HG03571 (cell line): ENCODE measurements around the gene ARID1B.
A peak's percentile ranks its signal among the peaks of the same experiment; 100 is the strongest.

ENCODE experiments used
- ATAC-seq: cut with Tn5 transposase; IDR thresholded peaks from one replicate; pipeline ENCODE4 v1.9.1; 2021; ENCODE audit not compliant: unreplicated experiment

Gene ARID1B

DNA sequence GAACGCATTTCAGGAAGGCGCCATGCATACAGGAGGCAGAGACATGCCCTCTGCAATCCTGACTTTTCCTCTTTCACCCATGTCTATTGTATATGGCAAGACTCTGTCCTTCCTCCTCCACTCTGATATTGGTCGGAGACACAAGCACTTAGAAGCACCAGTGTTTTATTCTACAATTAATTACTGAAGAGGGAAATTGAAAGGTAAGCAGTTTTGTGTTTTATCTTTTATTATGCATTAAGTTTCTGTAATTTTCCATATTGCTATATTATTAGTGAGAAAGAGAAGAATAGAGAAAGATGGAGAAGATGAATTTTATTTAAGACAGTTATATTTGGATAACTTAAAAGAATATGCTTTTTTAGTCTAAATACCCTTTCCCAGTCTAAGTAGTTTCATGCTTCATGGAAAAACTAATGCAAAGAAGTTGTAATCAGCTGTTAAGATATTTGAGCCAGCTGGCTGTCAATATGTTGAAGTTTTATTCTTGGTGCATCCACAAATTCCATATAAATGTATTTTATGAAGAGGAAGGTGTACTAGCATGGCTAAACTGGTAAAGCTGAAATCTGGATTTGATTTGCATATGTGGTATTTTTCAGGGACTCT, 13.6 kb downstream of the ARID1B start:
- no peak for ATAC-seq

DNA sequence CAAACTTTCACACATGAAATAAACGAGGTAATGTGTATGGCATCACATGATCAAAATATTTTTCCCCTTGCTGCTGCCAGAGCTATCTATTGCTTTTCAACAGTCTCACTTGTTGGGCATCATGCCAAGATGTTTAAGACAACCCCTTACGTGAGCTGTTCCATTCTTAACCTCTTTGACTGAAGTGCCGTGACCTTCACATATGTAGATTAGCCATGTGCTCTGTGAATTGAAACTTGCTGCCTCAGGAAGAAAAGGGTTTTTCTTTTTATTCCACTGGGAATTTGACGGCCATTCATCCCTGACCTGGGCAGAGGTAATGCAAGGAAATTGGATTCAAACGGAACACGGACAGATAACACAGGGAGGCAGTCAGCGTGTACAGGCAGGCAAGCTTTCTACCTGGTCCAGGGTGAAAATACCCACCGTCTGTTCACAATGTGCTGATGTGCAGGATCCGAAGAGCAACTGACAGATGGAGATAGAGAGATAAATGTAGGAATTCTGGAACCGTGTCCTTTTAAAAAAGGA, 14.2 kb downstream of the ARID1B start:
- peak; percentile 41 for ATAC-seq

DNA sequence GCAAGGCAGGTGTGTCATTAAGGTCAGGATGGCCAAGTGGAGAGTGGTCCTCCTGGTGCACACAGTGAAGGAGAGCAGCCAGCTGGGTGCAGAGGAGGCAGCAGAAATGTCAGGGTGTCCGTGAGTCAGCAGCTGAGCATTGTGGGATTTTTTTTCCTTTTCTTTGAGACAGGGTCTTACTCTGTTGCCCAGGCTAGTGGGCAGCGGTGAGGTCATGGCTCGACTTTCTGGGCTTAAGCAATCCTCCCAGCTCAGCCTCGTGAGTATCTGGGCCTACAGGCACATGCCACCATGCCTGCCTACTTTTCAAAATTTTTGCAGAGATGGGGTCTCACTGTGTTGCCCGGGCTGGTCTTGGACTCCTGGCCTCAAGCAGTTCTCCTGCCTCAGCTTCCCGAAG, 16.0 kb downstream of the ARID1B start:
- no peak for ATAC-seq

DNA sequence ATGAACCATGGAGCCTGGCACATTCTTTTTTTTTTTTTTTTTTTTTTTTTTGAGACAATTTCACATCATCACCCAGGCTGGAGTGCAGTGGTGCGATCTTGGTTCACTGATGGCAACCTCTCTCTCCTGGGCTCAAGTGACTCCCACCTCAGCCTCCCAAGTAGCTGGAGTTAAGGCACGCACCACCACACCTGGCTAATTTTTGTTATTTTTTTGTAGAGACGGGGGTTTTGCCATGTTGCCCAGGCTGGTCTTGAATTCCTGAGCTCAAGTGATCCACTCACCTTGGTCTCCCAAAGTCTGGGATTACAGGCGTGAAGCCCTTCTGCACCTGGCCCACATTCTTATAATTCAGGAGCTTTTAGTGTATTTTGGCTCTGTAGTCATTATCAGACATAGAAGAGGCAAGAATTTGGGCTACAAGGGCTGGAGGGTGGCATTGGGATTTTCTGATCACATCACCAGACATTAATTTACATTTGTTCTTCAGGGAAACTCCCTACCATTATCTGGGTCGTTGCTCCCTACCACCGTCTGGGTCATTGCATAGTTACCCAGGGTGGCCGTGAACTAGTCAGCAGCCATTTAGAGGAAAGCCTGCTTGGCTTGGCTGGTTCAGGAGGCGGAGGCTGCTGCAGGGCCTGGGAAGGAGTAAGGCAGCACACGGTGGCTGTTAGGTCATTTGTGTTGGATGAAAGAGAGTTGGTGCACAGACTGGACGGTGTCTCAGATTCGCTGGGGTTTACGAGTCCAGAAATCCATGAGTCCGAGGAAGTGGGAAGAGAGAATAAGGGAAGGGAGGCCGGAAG, 17.6 kb downstream of the ARID1B start:
- peak; percentile 55 for ATAC-seq

DNA sequence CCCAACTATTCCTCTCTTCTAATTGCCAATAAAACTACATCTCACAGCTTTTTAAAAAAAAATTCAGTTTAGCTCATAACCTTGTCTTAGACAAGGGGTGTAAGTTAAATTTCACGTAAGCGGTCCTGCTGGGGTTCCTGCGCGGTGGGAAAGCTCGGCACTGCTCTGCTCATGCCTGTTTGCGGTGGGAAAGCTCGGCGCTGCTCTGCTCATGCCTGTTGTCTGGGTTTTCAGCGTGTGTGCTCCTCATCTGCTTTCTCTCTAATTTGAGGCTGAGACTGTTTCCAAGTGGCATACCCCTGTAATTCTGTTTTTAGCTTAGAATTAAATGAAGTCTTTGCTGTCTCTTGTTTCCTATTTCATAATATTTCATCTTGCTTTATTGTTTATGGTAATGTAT, 18.6 kb downstream of the ARID1B start:
- no peak for ATAC-seq

DNA sequence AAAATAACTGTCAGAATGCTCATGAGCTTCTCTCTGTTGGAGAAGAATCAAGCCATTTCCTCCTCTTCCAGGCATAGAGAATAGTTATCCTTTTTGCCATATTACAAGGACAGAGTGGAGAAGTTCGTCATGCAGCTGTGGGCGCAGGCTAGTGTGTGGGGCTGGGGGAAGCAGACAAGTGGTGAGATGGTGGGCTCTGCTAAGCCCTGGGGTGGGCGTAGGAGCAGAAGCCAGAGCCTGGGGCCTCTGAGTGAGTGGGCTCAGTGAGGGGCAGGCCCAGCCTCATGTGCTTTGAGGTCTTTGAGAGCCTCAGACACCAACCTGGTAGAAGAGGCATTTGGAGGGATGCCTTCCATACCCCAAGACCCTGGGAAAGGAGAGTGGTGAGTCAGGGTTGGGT, 19.4 kb downstream of the ARID1B start:
- ATAC-seq, result no peak

DNA sequence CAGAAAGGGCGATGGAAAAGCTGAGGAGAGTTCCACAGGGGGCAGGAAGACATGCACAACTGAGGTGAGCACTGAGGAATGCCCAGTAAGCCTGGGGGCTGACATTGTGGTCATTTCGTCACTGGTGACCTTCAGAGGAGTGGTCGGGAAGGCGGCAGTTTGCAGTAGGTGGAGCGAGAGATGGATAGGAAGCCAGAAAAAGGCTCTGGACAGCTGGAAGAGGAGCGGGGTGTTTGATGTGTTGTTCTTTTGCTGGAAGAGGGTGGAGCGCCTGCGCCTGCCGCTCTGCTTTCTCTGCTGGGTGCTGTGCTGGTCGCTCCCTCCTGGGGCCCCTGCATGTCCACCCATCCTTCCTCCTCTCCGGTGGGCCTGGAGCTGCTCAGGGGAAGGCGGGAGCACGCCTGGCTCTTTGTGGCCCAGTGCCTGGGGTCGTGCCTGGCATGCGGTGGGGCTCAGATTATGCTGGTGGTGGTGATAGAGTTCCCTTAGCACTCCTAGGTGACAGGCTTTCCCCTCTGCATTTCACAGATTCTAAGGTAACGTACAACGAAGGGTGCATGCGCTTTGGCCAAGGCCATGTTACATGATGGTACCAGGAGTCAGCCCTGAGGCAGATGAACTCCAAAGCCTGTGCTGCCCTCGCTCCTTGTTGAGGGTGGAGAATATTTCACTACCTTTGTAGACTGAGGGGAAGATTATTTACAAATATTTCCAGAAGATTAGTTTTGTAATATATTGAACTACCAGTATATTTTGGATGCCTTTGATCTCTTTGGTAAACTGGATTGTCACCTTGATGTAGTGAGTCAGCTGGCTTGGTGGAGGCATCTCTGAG, 20.9 kb downstream of the ARID1B start:
- ATAC-seq, result no peak

DNA sequence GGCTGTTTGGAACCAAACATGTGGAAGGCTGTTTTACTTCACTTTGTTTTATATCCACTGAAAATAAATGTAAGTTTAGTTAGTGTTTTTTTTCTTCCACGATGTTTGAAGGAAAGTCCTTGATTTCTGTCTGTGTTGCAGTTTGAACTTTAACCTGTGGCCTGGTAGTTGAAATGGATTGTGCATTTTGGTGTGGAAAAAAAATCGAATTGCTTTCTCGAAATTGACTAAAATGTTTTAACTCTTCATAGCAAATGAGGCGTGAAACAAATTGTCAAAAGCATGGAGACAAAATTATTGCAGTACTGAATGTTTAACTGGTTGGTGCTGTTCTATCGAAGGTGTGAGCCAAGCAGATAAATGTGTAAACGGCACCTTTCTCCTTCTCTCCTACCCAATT, 24.5 kb downstream of the ARID1B start:
- ATAC-seq, result no peak

DNA sequence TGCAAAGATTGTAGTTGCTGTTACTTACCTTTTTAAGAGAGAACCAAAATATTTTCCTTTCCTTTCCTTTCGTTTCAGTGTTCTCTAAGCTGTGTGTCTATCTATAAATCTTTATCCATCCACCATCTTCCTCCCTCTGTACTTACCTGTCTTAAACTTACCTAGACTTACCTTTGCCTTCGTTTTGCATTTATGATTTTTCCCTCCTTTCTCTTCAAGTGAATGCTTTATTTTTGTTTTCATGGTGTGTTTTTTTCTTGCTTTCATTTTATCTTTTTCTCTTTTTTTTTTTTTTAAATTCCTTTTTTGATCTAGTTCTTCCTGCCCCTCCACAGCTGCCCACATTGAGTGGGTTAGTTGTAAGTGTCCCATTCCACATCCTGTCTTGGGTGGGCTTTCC, 26.2 kb downstream of the ARID1B start:
- no peak for ATAC-seq

DNA sequence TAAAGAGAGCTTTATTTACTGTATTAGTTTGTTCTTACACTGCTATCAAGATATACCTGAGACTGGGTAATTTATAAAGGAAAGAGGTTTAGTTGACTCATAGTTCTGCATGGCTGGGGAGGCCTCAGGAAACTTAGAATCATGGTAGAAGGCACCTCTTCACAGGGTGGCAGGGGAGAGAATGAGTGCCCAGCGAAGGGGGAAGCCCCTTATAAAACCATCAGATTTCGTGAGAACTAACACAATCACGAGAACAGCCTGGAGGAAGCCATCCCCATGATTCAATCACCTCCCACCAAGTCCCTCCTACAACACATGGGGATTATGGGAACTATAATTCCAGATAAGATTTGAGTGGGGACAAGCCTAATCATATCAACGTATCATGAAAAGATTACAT, 27.2 kb downstream of the ARID1B start:
- ATAC-seq, result no peak

DNA sequence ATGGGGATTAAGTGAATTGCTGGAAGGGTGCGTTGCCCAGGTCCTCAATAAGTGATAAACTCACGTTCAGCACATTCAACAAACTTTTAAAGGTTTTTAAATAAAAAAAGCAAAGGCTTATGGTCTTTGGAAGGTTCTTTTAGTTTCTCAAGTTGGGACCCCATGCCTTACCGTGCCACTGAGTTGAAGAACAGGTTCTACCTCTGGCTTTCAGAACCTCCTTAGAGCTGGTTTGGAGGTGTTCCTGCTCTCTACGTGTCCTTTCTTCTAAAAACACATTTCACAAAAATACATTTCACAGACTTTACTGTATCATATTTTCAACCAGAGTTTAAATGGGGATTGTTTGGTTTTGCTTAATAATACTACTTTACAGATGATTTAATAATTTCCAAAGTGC, 29.0 kb downstream of the ARID1B start:
- ATAC-seq, result no peak

DNA sequence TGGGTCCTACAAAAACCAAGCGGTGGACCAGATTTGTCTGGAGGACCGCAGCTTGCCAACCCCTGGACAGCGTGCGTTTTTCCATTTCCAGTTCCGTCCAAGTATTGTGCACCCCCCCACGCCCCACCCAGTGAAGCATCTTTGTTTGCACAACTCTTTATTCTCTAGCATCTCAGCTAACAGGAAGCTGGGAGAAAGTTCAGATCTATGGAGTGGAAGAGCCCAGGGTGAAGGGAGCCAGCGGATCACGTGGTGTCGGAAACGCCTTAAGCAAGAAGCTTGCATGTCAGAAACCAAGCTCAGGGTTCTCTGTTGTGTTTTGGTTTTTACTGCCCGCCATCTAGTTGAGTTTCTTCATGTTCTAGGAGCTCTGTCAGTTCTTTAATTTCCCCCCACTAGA, 29.9 kb downstream of the ARID1B start:
- no peak for ATAC-seq

DNA sequence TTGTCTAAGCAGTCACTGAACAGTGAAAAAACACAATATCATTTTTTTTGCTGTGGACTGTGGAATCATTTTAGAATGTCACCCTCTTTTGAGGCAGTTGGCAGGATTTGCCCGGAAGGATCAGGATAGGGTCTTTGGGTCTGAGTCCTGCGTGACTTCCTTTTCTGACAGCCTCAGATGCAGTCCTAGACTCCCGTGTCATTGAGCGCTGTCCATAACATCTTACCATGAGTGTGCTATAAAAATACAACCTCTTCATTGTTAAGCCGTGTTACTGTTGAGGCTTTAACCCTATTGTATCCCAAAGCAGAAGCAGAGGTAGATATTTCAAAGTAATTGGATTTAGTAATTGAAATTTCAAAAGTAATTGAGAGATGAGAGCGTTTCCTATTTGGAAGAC, 30.6 kb downstream of the ARID1B start:
- ATAC-seq, result no peak

DNA sequence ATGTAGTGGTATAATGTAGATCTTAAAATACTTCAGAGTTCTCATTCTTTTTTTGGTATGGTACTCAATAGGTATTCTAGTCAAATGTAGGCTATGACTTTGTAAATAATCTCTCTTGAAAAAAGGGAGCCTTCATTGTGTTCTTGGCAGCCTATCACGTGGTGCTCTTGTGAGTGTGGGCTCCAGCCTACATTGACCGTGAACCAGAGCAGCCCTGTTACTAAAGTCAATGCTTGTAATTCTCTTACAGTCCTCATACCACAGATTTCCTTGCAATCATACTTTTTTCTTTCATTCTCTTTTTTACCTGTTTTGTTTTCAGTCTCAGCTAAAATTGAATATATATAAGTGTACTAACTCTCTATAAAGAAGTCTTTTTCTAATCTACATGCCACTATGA, 31.1 kb downstream of the ARID1B start:
- peak; percentile 36 for ATAC-seq

DNA sequence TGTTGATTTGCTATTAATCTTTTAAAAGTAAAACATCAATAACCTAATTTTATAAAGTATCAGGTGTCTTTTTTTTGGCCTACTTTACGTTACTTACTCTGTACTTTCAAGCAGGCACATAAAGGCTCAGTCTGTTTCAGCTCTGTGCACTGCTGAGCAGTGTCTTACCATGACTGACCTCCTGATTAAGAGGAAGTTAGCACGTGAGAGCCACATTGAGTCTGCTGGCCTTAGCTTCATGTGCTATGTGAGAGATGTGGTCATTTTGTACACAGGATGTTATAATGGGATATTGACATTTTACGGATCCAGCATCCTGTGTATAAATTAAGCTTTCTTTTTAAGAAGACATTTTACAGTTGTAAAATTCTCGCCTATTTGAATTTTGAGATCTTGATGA, 31.9 kb downstream of the ARID1B start:
- peak; percentile 91 for ATAC-seq

DNA sequence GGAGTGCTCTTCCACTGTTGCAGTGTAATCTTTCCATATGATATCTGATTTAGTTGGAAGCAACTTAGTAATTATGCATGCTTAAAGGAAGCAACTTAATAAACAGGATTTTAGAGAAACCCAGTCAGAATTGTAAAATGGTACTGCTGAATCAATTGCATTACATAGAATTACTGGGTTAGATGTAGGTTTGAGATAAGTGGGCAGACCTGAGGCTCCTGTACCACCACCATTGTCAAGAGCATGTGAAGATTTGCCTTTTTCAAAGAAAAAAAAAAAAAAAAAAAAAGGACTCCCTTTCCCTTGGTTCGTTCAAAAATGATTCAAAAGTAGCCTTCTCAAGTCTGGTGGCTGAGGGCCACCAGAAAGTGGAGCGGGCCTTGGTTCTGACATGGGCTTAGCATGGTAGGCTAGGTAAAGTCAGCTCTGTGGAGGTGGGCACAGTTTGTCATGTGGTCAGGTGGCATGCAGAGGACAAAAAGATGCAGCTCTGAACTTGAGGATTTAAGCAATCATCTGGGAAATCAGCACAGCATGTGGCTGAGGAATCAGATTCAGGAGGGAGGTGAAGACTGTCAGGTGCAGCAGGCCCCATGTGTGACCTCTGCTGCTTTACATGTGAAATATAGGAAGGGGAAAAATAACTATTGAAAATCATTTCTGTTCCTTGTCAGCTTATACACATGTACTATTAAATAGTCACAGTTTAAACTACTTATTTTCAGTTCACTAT, 32.4 kb downstream of the ARID1B start:
- no peak for ATAC-seq

DNA sequence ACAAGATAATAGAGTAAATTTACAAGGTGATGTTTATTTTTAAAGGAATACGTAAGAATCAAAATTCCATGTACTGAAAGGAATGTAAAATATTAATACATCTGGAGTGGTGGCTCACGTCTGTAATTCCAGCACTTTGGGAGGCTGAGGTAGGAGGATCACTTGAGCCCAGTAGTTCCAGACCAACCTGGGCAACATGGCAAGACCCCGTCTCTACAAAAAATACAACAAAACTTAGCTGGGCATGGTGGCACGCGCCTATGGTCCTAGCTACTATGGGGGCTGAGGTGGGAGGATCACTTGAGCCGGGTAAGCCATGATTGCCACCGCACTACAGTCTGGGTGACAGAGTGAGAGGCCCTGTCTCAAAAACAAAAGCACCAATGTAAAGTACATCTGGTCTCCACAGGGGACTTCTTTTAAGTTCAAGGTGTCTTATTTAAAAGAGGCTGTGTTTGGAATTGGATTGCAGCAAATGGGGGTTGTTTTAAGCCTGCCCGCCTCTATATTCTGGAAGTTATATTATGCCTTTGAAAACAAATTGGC, 36.9 kb downstream of the ARID1B start:
- no peak for ATAC-seq

DNA sequence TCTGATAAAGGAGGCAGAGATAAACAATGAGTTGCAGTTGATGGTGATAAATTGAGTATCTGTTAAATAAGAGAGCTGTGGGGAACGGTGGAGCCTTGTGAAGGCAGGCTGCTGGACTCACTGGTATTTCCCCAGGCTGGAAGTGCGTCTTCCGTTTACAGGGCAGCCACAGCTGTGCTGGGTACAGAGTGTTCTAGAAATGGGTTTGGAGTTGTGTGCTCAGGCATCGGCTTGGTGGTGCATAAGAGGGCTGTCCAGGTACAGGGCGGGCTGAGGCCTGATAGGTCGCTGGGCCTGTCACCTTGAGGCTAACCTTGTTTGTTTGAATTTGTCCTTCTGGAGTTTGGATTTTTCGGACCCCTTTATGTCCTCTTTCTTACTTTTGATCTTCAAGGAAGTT, 39.3 kb downstream of the ARID1B start:
- ATAC-seq, result no peak

DNA sequence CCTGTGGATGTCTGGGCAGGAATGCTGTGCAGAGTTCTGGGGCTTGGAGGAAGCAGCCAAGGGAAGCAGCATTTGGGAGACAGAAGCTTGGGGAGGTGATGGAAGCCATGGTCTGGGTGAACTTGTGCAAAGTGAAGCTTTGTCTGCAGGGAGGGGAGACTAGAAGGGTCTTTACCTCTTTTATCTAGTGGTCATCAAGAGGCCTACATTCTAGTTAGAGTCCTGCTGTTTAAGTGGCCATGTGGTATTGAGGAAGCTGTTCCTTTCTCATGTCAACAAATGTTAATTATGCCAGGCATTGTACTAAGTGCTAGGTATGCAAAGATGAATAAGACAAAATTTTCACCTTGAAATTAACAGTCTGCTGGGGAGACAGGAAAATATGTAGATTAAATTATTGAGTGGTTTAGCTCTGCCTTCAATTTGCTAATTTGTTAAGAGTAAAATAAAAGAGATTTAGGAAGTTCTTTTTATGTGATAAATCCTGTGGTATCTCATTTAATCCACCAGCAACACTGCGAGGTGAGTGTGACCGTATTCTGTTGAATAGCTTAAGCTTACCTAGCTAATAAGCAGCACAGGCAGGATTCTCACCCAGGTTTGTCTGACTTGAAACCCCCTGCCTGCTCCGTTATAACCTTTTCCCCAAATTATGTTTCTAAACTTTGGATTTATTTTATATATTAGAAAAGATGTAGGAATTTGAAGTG, 43.1 kb downstream of the ARID1B start:
- ATAC-seq, result no peak

DNA sequence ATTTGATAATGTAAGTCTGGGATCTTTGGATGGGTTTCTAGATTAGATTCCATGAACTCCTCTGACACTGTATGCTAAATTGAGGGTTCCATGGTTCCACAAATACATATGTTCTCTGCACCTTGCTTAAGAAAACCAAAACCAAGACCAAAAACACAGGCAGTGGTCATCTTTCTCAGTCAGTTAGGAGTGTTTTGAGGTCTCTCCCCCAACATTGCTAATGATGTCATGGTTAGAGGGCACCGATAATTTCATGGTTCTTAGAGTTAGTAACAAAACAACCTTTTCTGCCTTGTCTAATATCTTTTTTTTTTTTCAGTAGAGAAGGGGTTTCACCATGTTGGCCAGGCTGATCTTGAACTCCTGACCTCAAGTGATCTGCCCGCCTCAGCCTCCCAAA, 44.5 kb downstream of the ARID1B start:
- no peak for ATAC-seq
